Stomach (tissue), 9 donors: ENCODE results near the gene TNK1. TPM values are rescaled to one million over a fixed set of nuclear protein-coding genes. Genes with fewer than 3 reads are reported as not detected.

ENCODE experiments used
- DNase-seq, 2 donors: peaks; one replicate each; pipeline versions ENCODE4 v3.0.0 to v3.0.0-alpha.2; 2013 to 2019
- H3K27ac ChIP-seq, 5 donors: fragments of 200-600 bp in 4 of 5; sonication (generic) in 4 of 5; one replicate each; pipeline ENCODE4 v1.5.1; 2013 to 2019; ENCODE audit warnings: mild to moderate bottlenecking in 1 of 5, moderate library complexity in 1 of 5
- H3K27me3 ChIP-seq, 3 donors: fragments of 200-600 bp; sonication (generic); one replicate each; pipeline ENCODE4 v1.5.1; 2017 to 2019; ENCODE audit warnings: mixed run types in 1 of 3
- H3K36me3 ChIP-seq, 4 donors: fragments of 200-600 bp; sonication (generic); 1 replicate in 3 of 4; 2 replicates in 1 of 4; pipeline ENCODE4 v1.5.1; 2016 to 2019
- H3K4me1 ChIP-seq, 4 donors: fragments of 200-600 bp; sonication (generic); one replicate each; pipeline ENCODE4 v1.5.1; 2016 to 2019
- H3K4me3 ChIP-seq, 4 donors: fragments of 200-600 bp; sonication (generic) in 3 of 4; one replicate each; pipeline ENCODE4 v1.5.1; 2016 to 2019; ENCODE audit warnings: mild to moderate bottlenecking in 1 of 4
- H3K9me3 ChIP-seq, 4 donors: fragments of 200-600 bp; sonication (generic); one replicate each; pipeline ENCODE4 v1.5.1; 2016 to 2019
- EP300 ChIP-seq: sonication (generic); formaldehyde crosslinking; IDR thresholded peaks from one replicate; pipeline ENCODE4 v1.6.1; 2017; ENCODE audit warnings: antibody characterized with exemption
- POLR2A ChIP-seq, 4 donors: fragments of 450-650 bp; IDR thresholded peaks; one replicate each; pipeline ENCODE4 v1.6.1; 2016; ENCODE audit warnings: antibody characterized with exemption in 4 of 4, control low read depth in 2 of 4, mild to moderate bottlenecking in 1 of 4, moderate library complexity in 1 of 4
- POLR2AphosphoS5 ChIP-seq, 3 donors: sonication (generic); formaldehyde crosslinking; IDR thresholded peaks; one replicate each; pipeline ENCODE4 v1.6.1; 2016; ENCODE audit warnings: antibody characterized with exemption in 3 of 3
- WGBS, 5 donors: extraction: QIAGEN DNeasy Blood & Tissue Kit in 3 of 5; methylation state at CpG; one replicate each; pipeline versions ENCODE4 v1.1.5 to v1.1.7; 2013 to 2018; 5-methylcytosine and 5-hydroxymethylcytosine counted together
- intact Hi-C: fragments of 100-400 bp; cut with DNase I; formaldehyde crosslinking; loops from one replicate; pipeline ENCODE4 v1.15.1; 2023; ENCODE audit warnings: low total_unique reads
- polyA plus RNA-seq, 3 donors: library from polyadenylated mRNA; stranded (reverse); fragments of 200-250 nt; gene quantifications; one replicate each; pipeline ENCODE4 v1.2.3, GENCODE V29; 2013
- total RNA-seq, 5 donors: library from RNA; depleted of rRNA; stranded (reverse); fragments of >200 nt; gene quantifications; one replicate each; pipeline versions ENCODE4 v1.1.0 to v1.2.3, GENCODE V29; 2014 to 2016
- TF ChIP-seq, protein P1 (sequence below), 7 experiments: fragments of 450-650 bp in 4 of 7; fragments of 200-600 bp in 3 of 7; sonication (generic) in 3 of 7; IDR thresholded peaks; one replicate each; pipeline ENCODE4 v1.5.1; 2016 to 2019; ENCODE audit warnings: antibody characterized with exemption in 7 of 7, control low read depth in 2 of 7, mild to moderate bottlenecking in 1 of 7
- donor health status: healthy with polysubstance abuse.
- donor health status: Bipolar disorder and iron deficiency.
- donor health status: healthy.

The TNK1 gene
- total and polyA plus RNA-seq, 8 donors = 5.7 to 37.1 (median 10.4) TPM

DNA sequence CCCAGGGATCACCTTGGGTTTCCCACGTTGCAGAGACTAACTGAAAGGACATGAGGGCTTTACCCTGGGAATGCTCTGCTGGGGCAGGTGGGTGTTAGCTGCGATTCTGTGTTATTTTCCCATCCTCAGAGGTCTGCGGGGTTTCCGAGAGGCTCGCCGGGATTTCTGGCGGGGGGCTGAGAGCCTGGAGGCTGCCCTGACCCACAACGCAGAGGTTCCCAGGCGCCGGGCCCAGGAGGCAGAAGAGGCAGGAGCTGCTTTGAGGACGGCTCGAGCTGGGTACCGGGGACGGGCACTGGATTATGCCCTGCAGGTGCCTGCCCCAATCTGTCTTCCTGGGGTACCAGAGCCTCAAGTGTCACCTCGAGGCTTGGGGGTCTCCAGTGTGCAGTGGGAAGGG is 37.6 kb upstream of the TNK1 start:
- Histone ChIP-seq H3K27ac (no peak overlapping the region), H3K9me3 (no peaks in the 10 kb centered on the region), H3K4me3 (no peak overlapping the region), H3K36me3 (peaks cover 0 to 28% (median 0%) of the 10 kb centered on the region in 4 donors), H3K4me1 (peaks cover 0 to 6% (median 1%) of the 10 kb centered on the region in 4 donors), H3K27me3 (peaks cover 0 to 30% (median 20%) of the 10 kb centered on the region in 3 donors)
- 74 to 76% (median 75%) methylated on average over 15 of the region's 15 CpGs for WGBS, 5 donors
- intact Hi-C loops = loop anchor here (10.0 kb wide), 1 partner anchor 68 kb away; no protein-coding TSS in a partner anchor
- TF ChIP-seq POLR2AphosphoS5 (IDR thresholded peaks at IDR 0.05) = no peak
- no peak for TF ChIP-seq EP300
- TF ChIP-seq POLR2A (IDR thresholded peaks at IDR 0.05) = no peak
- TF ChIP-seq, protein P1, sequence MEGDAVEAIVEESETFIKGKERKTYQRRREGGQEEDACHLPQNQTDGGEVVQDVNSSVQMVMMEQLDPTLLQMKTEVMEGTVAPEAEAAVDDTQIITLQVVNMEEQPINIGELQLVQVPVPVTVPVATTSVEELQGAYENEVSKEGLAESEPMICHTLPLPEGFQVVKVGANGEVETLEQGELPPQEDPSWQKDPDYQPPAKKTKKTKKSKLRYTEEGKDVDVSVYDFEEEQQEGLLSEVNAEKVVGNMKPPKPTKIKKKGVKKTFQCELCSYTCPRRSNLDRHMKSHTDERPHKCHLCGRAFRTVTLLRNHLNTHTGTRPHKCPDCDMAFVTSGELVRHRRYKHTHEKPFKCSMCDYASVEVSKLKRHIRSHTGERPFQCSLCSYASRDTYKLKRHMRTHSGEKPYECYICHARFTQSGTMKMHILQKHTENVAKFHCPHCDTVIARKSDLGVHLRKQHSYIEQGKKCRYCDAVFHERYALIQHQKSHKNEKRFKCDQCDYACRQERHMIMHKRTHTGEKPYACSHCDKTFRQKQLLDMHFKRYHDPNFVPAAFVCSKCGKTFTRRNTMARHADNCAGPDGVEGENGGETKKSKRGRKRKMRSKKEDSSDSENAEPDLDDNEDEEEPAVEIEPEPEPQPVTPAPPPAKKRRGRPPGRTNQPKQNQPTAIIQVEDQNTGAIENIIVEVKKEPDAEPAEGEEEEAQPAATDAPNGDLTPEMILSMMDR (IDR thresholded peaks at IDR 0.05) = no peak
- no peak for DNase-seq

DNA sequence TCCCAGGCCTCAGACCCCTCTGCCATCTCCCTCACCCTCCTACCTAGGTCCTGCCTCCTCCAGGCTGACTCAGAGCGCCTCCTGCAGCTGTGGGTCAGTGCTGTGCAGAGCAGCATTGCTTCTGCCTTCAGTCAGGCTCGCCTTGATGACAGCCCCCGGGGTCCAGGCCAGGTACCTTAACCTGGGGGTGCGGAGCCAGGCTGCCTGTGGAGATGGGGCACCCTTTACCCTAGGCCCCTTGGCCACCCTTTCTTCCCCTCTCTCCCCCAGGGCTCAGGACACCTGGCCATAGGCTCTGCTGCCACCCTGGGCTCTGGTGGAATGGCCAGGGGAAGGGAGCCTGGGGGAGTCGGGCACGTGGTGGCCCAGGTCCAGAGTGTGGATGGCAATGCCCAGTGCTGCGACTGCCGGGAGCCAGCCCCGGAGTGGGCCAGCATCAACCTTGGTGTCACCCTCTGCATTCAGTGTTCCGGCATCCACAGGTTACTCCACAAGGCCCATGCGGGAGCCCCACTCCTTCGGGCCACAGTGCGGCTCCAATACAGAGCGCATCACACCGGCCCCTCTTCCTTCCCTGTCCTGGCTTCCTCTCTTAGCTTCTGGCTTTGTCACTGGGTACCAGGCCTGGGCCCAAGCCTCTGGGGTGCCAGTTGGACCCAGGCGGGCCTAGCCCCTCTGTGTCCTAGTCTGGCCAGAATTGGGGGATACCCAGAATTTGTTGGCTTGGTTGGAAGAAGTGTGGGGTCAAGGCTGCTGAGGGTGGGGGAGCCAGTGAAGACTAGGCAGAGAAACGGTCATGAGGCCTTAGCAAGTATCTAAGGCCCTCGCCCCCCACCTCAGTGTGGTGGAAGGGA is 33.9 kb upstream of the TNK1 start:
- Histone ChIP-seq H3K9me3 (no peaks in the 10 kb centered on the region), H3K4me3 (no peak overlapping the region), H3K36me3 (peaks cover 0 to 26% (median 0%) of the 10 kb centered on the region in 4 donors), H3K27ac (no peak overlapping the region), H3K27me3 (peaks cover 0 to 17% (median 6%) of the 10 kb centered on the region in 3 donors), H3K4me1 (peaks cover 17 to 38% (median 28%) of the 10 kb centered on the region in 4 donors)
- DNase-seq = no peak
- TF ChIP-seq, protein P1 (IDR thresholded peaks at IDR 0.05) = no peak
- TF ChIP-seq EP300 (no peak), POLR2AphosphoS5 (IDR thresholded peaks at IDR 0.05) (no peak), POLR2A (IDR thresholded peaks at IDR 0.05) (no peak)
- WGBS, 5 donors = 63 to 80% (median 66%) methylated on average over 13 to 18 of the region's 18 CpGs
- intact Hi-C loops = loop anchor here (10.0 kb wide), 1 partner anchor 72 kb away; no protein-coding TSS in a partner anchor

DNA sequence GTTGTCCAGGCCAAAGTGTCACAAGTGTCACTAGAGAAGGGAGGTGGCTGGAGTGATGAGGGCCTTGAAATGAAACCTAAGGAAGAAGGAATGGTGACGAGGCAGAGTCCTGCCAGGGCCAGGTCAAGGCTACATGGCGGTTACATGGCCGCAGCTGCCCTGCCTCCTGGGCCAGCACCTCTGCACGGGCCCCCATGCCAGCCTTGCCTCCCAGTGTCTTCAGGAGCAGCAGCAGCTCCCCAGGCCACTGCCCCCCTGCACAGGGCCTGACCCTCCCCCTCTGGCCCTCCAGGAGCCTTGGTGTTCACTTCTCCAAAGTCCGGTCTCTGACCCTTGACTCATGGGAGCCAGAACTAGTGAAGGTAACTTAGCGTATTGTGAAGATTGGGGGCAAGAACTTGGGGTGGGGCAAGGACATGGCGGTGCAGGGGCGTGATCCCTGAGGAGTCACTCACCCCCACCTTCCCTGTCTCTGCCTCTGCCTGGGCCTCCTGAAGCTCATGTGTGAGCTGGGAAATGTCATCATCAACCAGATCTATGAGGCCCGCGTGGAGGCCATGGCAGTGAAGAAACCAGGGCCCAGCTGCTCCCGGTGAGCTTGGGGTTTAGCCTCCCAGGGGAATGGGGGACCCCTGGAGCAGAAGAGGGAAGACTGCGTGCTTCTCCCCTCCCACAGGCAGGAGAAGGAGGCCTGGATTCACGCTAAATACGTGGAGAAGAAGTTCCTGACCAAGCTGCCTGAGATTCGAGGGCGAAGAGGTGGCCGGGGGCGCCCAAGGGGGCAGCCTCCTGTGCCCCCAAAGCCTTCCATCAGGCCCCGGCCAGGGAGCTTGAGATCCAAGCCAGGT is 33.0 kb upstream of the TNK1 start:
- no peak overlapping the region for H3K27ac ChIP-seq
- DNase-seq = no peak
- WGBS, 5 donors = 58 to 64% (median 61%) methylated on average over 19 of the region's 19 CpGs

More for the DNA sequence above, 33.0 kb upstream of the TNK1 start:
- Histone ChIP-seq H3K36me3 (peaks cover 0 to 21% (median 0%) of the 10 kb centered on the region in 4 donors), H3K4me1 (peaks cover 21 to 45% (median 36%) of the 10 kb centered on the region in 4 donors), H3K4me3 (no peak overlapping the region), H3K27me3 (peaks cover 0 to 10% (median 6%) of the 10 kb centered on the region in 3 donors), H3K9me3 (no peaks in the 10 kb centered on the region)
- intact Hi-C loops = loop anchor here (10.0 kb wide), 1 partner anchor 73 kb away; no protein-coding TSS in a partner anchor
- TF ChIP-seq POLR2A (IDR thresholded peaks at IDR 0.05) (no peak), POLR2AphosphoS5 (IDR thresholded peaks at IDR 0.05) (no peak), EP300 (no peak)
- TF ChIP-seq, protein P1 (IDR thresholded peaks at IDR 0.05) = no peak
